ENCODE measurements around the gene RMRP. TPM values are rescaled to one million over a fixed set of nuclear protein-coding genes. Genes with fewer than 3 reads are reported as not detected.

Gene RMRP
- total and polyA plus RNA-seq, 2 experiments from 2014 or later = 15.3 to 8,626 TPM

DNA sequence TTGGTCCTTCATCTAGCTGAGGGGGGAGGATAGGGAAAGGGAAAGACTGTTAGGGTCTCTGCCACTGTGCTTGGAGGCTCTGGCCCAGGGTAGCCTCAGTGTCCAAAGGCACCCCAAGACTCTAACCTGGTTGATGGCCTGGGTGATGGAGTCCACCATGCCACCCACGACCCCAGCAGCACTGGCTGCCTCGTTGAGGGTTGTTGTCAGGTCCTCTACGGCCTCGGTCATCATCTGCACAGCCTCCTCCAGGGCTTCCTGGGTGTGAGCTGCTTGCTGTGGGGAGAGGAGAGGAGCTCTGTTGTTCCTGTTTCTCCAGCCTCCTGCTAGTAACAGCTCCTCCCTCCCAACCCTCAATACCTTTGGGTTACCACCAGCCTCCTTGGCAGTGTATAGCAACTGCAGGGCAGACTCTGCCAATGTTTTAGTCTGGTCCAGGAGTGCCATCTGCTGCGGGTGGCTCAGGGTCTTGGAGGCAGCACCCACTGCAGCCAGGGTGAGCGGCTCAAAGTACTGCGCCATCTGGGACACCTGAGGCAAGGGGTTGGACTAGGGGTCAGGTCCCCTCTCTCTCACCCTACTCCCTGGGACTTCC lies 48.1 kb upstream of the RMRP start:
- no peaks in the 10 kb centered on the region for H3K27me3 ChIP-seq (ENCODE audit: insufficient read depth)
- no peak overlapping the region for H3K4me3 ChIP-seq
- no peaks in the 10 kb centered on the region for H3K4me1 Mint-ChIP-seq
- peaks cover 30% of the 10 kb centered on the region for H3K36me3 ChIP-seq (ENCODE audit: insufficient read depth)
- ATAC-seq = no peak
- H3K79me2 ChIP-seq (replicated peaks; ENCODE audit: insufficient read depth) = no peaks in the 10 kb centered on the region
- H3K9me3 Mint-ChIP-seq = no peaks in the 10 kb centered on the region
- H3K4me2 ChIP-seq = no peak overlapping the region
- H3K27ac ChIP-seq (ENCODE audit: low read depth) = no peak overlapping the region
- no peaks in the 10 kb centered on the region for H3K4me1 ChIP-seq (ENCODE audit: insufficient read depth)
- peaks cover 6% of the 10 kb centered on the region for H3K27me3 Mint-ChIP-seq (ENCODE audit: insufficient read depth, low read depth, poor library complexity)
- H4K20me1 ChIP-seq (replicated peaks; ENCODE audit: insufficient read depth) = no peaks in the 10 kb centered on the region
- no peaks in the 10 kb centered on the region for H3K9me2 ChIP-seq (ENCODE audit: insufficient read depth)
- no peak overlapping the region for H3K4me3 Mint-ChIP-seq
- DNase-seq (ENCODE audit: low spot score) = no peak
- TF ChIP-seq JUNB (IDR thresholded peaks at IDR 0.05; ENCODE audit: unreplicated experiment) = no peak
- no peak for TF ChIP-seq ZNF331 (CRISPR knock-in tag; IDR thresholded peaks at IDR 0.05; ENCODE audit: low read depth)
- no peak for TF ChIP-seq POLR2AphosphoS5 (IDR thresholded peaks at IDR 0.05; ENCODE audit: low read depth)
- TF ChIP-seq, protein P1, sequence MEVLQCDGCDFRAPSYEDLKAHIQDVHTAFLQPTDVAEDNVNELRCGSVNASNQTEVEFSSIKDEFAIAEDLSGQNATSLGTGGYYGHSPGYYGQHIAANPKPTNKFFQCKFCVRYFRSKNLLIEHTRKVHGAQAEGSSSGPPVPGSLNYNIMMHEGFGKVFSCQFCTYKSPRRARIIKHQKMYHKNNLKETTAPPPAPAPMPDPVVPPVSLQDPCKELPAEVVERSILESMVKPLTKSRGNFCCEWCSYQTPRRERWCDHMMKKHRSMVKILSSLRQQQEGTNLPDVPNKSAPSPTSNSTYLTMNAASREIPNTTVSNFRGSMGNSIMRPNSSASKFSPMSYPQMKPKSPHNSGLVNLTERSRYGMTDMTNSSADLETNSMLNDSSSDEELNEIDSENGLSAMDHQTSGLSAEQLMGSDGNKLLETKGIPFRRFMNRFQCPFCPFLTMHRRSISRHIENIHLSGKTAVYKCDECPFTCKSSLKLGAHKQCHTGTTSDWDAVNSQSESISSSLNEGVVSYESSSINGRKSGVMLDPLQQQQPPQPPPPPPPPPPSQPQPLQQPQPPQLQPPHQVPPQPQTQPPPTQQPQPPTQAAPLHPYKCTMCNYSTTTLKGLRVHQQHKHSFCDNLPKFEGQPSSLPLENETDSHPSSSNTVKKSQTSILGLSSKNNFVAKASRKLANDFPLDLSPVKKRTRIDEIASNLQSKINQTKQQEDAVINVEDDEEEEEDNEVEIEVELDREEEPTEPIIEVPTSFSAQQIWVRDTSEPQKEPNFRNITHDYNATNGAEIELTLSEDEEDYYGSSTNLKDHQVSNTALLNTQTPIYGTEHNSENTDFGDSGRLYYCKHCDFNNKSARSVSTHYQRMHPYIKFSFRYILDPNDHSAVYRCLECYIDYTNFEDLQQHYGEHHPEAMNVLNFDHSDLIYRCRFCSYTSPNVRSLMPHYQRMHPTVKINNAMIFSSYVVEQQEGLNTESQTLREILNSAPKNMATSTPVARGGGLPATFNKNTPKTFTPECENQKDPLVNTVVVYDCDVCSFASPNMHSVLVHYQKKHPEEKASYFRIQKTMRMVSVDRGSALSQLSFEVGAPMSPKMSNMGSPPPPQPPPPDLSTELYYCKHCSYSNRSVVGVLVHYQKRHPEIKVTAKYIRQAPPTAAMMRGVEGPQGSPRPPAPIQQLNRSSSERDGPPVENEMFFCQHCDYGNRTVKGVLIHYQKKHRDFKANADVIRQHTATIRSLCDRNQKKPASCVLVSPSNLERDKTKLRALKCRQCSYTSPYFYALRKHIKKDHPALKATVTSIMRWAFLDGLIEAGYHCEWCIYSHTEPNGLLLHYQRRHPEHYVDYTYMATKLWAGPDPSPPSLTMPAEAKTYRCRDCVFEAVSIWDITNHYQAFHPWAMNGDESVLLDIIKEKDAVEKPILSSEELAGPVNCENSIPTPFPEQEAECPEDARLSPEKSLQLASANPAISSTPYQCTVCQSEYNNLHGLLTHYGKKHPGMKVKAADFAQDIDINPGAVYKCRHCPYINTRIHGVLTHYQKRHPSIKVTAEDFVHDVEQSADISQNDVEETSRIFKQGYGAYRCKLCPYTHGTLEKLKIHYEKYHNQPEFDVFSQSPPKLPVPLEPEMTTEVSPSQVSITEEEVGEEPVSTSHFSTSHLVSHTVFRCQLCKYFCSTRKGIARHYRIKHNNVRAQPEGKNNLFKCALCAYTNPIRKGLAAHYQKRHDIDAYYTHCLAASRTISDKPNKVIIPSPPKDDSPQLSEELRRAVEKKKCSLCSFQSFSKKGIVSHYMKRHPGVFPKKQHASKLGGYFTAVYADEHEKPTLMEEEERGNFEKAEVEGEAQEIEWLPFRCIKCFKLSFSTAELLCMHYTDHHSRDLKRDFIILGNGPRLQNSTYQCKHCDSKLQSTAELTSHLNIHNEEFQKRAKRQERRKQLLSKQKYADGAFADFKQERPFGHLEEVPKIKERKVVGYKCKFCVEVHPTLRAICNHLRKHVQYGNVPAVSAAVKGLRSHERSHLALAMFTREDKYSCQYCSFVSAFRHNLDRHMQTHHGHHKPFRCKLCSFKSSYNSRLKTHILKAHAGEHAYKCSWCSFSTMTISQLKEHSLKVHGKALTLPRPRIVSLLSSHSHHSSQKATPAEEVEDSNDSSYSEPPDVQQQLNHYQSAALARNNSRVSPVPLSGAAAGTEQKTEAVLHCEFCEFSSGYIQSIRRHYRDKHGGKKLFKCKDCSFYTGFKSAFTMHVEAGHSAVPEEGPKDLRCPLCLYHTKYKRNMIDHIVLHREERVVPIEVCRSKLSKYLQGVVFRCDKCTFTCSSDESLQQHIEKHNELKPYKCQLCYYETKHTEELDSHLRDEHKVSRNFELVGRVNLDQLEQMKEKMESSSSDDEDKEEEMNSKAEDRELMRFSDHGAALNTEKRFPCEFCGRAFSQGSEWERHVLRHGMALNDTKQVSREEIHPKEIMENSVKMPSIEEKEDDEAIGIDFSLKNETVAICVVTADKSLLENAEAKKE (CRISPR knock-in tag; IDR thresholded peaks at IDR 0.05) = no peak
- TF ChIP-seq CREB1 (CRISPR knock-in tag; IDR thresholded peaks at IDR 0.05; ENCODE audit: low read depth) = no peak
- TF ChIP-seq EZH2phosphoT487 (IDR thresholded peaks at IDR 0.05; ENCODE audit: unreplicated experiment) = no peak
- TF ChIP-seq NANOG (IDR thresholded peaks at IDR 0.05; ENCODE audit: borderline replicate concordance) = no peak
- TF ChIP-seq STAT1 (IDR thresholded peaks at IDR 0.05; ENCODE audit: unreplicated experiment) = no peak
- TF ChIP-seq EZH2 (IDR thresholded peaks at IDR 0.05; ENCODE audit: low read depth, unreplicated experiment) = no peak
- TF ChIP-seq, protein P2, sequence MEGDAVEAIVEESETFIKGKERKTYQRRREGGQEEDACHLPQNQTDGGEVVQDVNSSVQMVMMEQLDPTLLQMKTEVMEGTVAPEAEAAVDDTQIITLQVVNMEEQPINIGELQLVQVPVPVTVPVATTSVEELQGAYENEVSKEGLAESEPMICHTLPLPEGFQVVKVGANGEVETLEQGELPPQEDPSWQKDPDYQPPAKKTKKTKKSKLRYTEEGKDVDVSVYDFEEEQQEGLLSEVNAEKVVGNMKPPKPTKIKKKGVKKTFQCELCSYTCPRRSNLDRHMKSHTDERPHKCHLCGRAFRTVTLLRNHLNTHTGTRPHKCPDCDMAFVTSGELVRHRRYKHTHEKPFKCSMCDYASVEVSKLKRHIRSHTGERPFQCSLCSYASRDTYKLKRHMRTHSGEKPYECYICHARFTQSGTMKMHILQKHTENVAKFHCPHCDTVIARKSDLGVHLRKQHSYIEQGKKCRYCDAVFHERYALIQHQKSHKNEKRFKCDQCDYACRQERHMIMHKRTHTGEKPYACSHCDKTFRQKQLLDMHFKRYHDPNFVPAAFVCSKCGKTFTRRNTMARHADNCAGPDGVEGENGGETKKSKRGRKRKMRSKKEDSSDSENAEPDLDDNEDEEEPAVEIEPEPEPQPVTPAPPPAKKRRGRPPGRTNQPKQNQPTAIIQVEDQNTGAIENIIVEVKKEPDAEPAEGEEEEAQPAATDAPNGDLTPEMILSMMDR (conservative IDR thresholded peaks at IDR 0.05; ENCODE audit: low read depth in 2 of 2) = no peak
- TF ChIP-seq ZNF114 (CRISPR knock-in tag; IDR thresholded peaks at IDR 0.05) = no peak
- TF ChIP-seq, protein P3, sequence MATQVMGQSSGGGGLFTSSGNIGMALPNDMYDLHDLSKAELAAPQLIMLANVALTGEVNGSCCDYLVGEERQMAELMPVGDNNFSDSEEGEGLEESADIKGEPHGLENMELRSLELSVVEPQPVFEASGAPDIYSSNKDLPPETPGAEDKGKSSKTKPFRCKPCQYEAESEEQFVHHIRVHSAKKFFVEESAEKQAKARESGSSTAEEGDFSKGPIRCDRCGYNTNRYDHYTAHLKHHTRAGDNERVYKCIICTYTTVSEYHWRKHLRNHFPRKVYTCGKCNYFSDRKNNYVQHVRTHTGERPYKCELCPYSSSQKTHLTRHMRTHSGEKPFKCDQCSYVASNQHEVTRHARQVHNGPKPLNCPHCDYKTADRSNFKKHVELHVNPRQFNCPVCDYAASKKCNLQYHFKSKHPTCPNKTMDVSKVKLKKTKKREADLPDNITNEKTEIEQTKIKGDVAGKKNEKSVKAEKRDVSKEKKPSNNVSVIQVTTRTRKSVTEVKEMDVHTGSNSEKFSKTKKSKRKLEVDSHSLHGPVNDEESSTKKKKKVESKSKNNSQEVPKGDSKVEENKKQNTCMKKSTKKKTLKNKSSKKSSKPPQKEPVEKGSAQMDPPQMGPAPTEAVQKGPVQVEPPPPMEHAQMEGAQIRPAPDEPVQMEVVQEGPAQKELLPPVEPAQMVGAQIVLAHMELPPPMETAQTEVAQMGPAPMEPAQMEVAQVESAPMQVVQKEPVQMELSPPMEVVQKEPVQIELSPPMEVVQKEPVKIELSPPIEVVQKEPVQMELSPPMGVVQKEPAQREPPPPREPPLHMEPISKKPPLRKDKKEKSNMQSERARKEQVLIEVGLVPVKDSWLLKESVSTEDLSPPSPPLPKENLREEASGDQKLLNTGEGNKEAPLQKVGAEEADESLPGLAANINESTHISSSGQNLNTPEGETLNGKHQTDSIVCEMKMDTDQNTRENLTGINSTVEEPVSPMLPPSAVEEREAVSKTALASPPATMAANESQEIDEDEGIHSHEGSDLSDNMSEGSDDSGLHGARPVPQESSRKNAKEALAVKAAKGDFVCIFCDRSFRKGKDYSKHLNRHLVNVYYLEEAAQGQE (IDR thresholded peaks at IDR 0.05; ENCODE audit: unreplicated experiment) = no peak
- TF ChIP-seq, protein P4, sequence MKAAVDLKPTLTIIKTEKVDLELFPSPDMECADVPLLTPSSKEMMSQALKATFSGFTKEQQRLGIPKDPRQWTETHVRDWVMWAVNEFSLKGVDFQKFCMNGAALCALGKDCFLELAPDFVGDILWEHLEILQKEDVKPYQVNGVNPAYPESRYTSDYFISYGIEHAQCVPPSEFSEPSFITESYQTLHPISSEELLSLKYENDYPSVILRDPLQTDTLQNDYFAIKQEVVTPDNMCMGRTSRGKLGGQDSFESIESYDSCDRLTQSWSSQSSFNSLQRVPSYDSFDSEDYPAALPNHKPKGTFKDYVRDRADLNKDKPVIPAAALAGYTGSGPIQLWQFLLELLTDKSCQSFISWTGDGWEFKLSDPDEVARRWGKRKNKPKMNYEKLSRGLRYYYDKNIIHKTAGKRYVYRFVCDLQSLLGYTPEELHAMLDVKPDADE (IDR thresholded peaks at IDR 0.05) = no peak
- H3F3A ChIP-seq (replicated peaks; ENCODE audit: low read depth) = no peaks in the 10 kb centered on the region
- H2AFZ ChIP-seq = no peak overlapping the region
- H3K27ac Mint-ChIP-seq = no peak overlapping the region
- H3K36me3 Mint-ChIP-seq (ENCODE audit: low read depth) = peaks cover 50% of the 10 kb centered on the region
